ENCODE data around the gene BNC2. TPM values are rescaled to one million over a fixed set of nuclear protein-coding genes. Genes with fewer than 3 reads are reported as not detected.

The BNC2 gene
- total RNA-seq, 6 experiments from 2014 or later, result 0.22 to 0.80 (median 0.36) TPM

DNA sequence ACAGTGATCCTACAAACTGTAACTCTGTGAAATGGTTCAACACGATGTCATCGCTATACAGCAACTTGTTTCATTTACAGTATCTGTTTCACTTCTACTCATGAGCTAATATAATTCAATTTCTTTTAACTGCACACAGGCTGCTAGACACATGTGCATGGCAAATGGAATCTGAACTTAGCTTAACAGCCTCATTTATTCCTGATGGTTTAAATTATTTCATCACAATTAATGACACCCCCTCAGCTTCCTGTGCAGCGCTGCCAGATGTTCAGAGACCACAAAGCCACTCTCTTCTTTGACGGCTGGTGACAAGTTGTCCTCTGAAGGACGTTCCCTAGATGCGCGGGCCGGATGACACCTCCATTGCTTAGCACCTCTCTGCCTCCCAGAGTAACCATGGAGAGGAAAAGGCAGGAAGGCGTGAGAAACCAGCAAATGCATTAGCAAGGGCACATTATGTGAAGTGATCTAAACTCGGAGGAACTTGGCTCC, 191.1 kb downstream of the BNC2 start:
- DNase-seq, result no peak
- 63% methylated on average over 10 of the region's 10 CpGs for WGBS (ENCODE audit: insufficient coverage, low coverage, low lambda C conversion rate, missing lambda C conversion rate)
- intact Hi-C loops (cut with DNase I), result no loop called here
- Histone ChIP-seq H3K4me1 (no peaks in the 10 kb centered on the region), H3K27me3 (no peaks in the 10 kb centered on the region), H3K27ac (no peak overlapping the region), H3K4me3 (no peak overlapping the region), H3K9me3 (no peaks in the 10 kb centered on the region), H3K36me3 (no peaks in the 10 kb centered on the region)
- TF ChIP-seq POLR2A (IDR thresholded peaks at IDR 0.05) (no peak), CTCF (IDR thresholded peaks at IDR 0.05) (no peak)
- no peak for ATAC-seq

DNA sequence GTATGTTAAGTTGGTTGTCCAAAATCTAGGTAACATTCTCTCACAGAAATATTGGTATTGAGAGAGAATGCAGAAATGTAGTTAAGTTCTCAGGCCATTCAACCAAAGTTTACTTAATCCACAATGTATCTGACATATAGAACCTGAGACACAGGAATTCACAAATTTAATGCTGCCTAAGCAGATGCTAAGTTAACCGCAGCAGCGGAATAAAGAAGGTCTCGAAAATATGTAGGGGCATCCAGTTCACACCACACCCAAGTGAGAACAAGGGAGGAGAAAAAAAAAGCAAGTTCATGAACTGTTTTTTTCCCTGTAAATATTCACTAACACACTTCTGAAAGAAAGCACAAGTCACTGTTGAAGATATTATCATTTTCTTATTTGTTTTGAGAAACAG, 194.0 kb downstream of the BNC2 start:
- intact Hi-C loops (cut with DNase I), result no loop called here
- Histone ChIP-seq H3K27ac (no peak overlapping the region), H3K9me3 (no peaks in the 10 kb centered on the region), H3K36me3 (no peaks in the 10 kb centered on the region), H3K4me1 (no peaks in the 10 kb centered on the region), H3K27me3 (no peaks in the 10 kb centered on the region), H3K4me3 (no peak overlapping the region)
- DNase-seq (no peak), ATAC-seq (no peak)
- WGBS (ENCODE audit: insufficient coverage, low coverage, low lambda C conversion rate, missing lambda C conversion rate), result 67% methylated on average over 3 of the region's 3 CpGs
- TF ChIP-seq POLR2A (IDR thresholded peaks at IDR 0.05) (no peak), CTCF (IDR thresholded peaks at IDR 0.05) (no peak)

DNA sequence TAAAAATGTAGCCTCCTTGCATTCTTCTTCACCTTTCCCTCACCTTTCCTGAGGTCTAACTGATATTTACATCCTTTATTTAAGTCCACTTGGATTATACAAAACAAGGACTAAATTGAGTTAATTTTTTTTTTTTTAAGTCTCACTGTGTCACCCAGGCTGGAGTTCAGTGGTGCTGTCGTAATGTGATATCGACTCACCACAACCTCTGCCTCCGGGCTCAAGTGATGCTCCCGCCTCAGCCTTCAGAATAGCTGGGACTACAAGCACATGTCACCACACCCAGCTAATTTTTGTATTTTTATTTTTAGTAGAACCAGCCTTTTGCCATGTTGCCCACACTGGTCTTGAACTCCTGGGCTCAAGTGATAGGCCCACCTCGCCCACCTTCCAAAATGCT, 195.3 kb downstream of the BNC2 start:
- intact Hi-C loops (cut with DNase I), result no loop called here
- no peak overlapping the region for H3K27ac ChIP-seq
- DNase-seq (no peak), ATAC-seq (no peak)
- no peaks in the 10 kb centered on the region for H3K4me1 ChIP-seq
- no peak for TF ChIP-seq POLR2A (IDR thresholded peaks at IDR 0.05)
- 90% methylated on average over 5 of the region's 5 CpGs for WGBS (ENCODE audit: insufficient coverage, low coverage, low lambda C conversion rate, missing lambda C conversion rate)
- H3K27me3 ChIP-seq, result no peaks in the 10 kb centered on the region
- H3K9me3 ChIP-seq, result no peaks in the 10 kb centered on the region
- H3K36me3 ChIP-seq, result no peaks in the 10 kb centered on the region
- no peak overlapping the region for H3K4me3 ChIP-seq

GRCh38 chr9:16673171-16673570, 197.3 kb downstream of the BNC2 start:
- Histone ChIP-seq H3K4me1 (no peaks in the 10 kb centered on the region), H3K4me3 (no peak overlapping the region), H3K36me3 (no peaks in the 10 kb centered on the region), H3K27me3 (no peaks in the 10 kb centered on the region), H3K27ac (no peak overlapping the region), H3K9me3 (no peaks in the 10 kb centered on the region)
- ATAC-seq (no peak), DNase-seq (no peak)
- TF ChIP-seq CTCF (IDR thresholded peaks at IDR 0.05) (no peak), POLR2A (IDR thresholded peaks at IDR 0.05) (no peak)
- intact Hi-C loops (cut with DNase I), result no loop called here

GRCh38 chr9:16672501-16672900, 198.0 kb downstream of the BNC2 start:
- no peaks in the 10 kb centered on the region for H3K36me3 ChIP-seq
- H3K27me3 ChIP-seq, result no peaks in the 10 kb centered on the region
- intact Hi-C loops (cut with DNase I), result no loop called here
- TF ChIP-seq CTCF (IDR thresholded peaks at IDR 0.05) (no peak), POLR2A (IDR thresholded peaks at IDR 0.05) (no peak)
- no peaks in the 10 kb centered on the region for H3K4me1 ChIP-seq
- DNase-seq (no peak), ATAC-seq (no peak)
- H3K27ac ChIP-seq, result no peak overlapping the region
- WGBS (ENCODE audit: insufficient coverage, low coverage, low lambda C conversion rate, missing lambda C conversion rate), result 74% methylated on average over 3 of the region's 3 CpGs
- no peak overlapping the region for H3K4me3 ChIP-seq
- H3K9me3 ChIP-seq, result no peaks in the 10 kb centered on the region

All from right lobe of liver (tissue), 6 donors.